NCI-H2196 treated with DMSO at 0.1 percent for 48 hours (cell line): ENCODE data around the gene PHACTR2.
"Not testable (repeated sequence)": the region's sequence is repeated elsewhere in the genome, so short reads cannot be mapped to it uniquely, and the experiment has no call there.

ENCODE experiments used
- DNase-seq: peaks from one replicate; lab custom pipeline; 2025; ENCODE audit not compliant: unreplicated experiment; lab: John Stamatoyannopoulos, UW

Gene PHACTR2

DNA sequence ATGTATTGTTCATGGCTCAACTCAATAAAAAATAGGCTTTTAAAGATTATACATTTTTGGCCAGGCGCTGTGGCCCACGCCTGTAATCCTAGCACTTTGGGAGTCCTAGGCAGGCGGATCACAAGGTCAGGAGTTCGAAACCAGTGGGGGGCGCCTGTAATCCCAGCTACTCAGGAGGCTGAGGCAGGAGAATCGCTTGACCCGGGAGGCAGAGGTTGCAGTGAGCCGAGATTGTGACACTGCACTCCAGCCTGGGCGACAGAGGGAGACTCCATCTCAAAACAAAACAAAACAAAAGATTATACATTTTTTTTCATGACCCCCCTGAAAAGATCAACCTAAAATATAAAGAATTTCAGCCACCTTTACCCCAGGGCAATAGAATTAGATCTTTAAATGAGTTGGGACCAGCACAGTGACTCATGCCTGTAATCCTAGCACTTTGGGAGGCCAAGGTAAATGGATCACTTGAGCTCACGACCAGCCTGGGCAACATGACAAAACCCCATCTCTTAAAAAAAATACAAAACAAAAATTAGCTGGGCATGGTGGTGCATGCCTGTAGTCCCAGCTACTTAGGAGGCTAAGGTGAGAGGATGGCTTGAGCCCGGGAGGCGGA, 60.4 kb downstream of the PHACTR2 start:
- DNase-seq = not testable (repeated sequence)

DNA sequence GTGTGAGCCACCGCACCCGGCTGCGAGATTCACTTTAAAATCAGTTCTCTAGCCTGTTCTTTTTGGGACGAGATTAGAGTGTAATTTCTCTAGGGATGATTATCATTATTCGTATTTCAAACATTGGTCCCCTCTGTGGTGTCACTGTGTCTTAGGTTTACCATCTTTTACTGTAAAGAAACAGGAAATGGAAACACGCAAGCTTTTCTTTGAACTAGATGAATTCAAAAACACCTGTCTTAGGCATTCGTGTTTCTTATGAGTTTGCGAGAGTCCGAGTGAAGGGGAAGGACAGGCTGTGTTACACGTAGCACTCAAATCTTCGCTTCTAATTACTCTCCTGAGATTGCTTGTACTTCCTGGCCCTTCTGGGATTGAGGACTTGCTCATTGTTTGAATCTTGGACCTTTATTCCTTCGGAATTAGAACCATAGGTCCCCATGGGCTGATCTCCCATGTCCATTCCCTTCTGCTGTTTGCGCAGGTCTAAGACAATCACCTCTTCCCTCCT, 61.6 kb downstream of the PHACTR2 start:
- DNase-seq = no peak

DNA sequence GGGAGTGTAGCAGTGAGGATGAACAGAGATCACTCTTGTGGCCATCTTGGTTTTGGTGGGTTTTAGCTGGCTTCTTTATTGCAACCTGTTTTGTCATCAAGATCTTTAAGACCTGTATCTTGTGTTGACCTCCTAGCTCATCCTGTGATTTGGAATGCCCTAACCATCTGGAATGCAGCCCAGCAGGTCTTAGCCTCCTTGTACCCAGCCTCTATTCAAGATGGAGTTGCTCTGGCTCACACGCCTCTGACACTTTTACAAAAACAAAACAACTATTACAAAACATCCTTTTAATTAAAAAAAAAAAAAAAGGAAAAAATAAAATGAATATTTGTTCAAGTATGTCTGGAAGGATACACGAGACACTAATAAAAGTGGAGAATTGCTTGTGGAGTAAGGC, 62.4 kb downstream of the PHACTR2 start:
- no peak for DNase-seq

DNA sequence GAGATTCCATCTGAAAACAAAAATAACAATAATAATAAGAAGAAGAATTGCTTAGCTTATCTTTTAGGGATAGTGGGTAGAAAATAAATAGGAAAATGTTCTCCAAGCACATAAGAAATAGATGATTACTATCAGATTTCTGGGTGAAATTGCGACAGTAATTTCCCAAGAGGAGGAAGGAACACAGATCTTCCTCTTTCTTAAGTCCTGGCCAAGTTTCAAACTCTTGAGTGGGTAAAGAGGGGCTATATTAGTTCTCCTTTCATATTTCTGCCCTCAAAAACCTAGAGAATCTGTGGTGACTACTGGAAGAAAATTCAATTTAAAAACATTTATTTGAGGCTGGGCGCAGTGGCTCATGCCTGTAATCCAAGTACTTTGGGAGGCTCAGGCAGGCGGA, 63.7 kb downstream of the PHACTR2 start:
- DNase-seq = no peak

DNA sequence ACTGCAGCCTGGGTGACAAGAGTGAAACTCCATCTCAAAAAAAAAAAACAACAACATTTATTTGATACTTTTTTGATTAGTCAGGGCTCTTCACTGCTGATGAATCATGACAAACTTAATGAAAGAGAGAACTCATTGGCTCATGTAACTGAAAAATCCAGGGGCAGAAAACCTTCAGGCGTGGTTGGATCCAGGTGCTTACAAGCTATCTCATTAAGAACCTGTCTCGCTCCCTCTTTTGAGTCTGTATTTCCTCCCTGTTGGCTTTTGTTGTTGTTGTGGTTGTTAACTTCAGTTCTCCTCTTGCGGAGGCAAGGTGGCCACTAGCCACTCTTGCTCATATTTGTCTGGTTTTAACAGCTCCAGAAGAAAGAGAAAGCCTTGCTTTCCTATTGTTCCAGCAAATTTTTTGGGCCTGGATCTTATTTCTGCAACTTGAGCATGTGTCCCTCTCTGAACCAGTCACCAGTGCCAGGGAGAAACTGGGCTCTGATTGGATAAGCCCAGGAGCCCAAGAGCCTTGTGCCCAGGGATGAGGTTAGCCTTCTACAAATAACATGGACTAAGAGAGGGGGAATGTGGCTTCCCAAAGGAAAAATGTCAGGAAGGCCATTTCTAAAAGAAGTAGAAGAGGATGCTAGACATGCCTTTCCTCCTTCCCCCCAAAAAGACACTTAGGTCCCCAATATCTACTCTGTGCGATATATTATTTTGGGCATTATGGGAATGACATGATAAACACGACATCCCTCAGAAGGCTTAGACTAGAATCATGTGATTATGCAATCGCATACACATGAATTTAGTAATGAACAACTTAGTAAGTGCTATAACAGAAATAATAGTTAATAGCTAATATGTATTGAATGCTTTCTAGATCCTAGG, 64.5 kb downstream of the PHACTR2 start:
- DNase-seq = no peak

- no peak for DNase-seq
These were observed 65.1 kb downstream of the PHACTR2 start for GRCh38 chr6:143742955-143743255.

DNA sequence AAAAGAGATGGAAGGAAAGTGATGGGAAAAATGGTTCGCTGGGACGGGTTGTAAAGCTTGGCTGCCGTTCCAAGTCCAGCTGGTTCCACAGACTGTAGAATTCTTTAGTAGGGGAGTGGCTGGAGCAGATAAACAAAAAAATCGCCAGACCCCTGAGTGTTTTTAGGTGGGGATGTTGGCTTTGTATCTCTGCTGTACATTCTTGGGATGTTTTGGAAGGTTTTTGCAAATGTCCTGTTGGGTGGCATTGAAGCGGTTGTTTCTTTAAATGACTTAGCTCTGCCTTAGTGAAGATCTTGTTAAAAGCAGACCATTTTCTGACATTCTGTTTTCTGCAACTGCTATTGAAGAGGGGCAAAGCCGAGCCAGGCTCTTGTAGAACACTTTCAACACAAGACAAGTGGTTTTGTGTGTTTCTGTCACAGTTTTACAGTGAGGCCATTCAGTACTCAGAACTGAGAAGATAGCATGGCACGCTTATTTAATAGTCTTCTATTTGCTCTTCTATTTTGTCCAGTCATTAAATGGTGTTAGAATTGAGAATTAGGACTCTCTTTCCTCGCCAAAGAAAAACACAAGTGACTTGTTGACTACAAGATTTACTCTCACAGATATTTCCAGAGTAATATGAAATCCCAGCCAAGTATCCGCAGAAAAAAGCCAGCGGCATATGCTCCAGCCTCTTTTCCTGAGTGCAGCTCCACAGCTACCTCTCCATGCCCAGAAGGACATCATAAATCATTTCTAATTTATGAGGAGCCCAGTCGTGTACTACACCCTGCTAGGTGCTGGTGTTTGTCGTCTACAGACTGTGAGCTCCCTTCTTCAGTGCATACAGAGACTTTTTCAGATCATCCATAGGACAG, 65.8 kb downstream of the PHACTR2 start:
- no peak for DNase-seq

DNA sequence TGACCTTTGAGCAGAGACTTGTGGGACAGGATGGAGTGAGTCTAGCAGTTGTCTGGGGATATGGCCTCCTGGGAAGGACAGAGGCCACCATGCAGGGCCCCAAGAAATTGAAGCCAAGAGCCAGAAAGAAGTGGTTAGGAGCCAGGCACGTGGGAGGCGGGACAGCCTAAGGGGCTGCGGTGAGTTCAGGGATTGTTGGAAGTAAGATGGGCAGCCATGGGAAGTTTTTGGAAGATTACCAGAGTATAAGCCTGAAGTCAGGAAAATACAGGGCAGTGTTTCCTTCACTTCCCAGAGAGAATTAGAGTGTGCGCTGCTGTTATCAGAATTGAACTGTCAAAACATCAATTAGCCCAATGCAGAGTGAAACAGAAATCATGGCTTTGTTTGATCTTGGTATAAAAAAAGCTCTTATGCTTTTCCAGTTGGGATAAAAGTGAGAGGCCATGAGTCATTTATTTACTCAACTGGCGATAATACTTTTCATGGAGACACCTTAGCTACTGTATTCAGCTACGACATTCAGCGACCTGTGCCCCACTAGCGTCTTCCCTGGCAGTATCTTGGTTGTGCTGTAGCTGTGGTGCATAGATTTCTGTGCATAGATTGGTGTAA, 66.9 kb downstream of the PHACTR2 start:
- no peak for DNase-seq

DNA sequence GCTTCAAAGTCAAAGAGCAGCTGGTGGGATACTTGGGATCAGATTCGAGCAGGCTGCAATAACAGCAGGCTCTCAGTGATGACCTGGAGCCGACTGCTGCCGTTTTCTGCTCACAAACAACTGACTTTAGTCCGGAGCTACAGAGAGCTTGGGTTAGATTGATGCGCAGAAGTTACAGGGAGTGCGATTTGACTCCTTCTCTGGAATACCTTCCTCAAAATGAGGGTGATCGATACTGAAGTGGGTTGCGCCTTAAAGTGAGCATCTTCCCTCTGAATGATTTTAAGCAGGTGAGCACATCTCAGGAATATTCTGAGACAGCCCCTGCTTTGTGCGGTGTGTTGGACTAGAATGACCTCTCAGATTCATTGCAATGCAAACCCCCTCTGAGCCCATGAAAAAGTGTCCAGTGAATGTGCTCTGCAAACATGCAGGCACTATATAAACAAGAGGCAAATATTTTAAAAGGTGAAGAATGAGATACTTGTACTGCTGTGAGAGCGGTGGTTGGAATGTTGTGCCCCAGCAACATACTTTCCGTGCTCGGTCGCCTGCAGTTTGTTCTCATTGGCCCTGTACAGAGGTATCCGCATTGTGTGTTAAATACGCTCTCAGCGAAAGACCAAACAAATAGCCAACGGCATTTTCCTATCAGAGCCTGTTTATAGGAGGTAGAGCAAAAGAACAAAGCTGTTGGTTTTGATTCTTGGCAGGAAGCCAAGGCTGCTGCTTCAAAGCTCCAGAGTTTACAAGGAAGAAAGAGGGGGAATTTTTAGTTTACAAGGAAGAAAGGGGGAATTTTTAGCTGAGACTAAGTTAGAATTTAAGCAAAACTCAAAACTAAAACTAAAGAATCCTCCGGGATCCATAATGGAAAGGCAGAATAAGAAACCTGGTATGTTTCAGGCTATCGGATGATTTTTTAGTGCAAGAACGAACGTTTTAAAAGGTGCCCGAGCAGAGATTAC, 67.7 kb downstream of the PHACTR2 start:
- peak; percentile 56 for DNase-seq

DNA sequence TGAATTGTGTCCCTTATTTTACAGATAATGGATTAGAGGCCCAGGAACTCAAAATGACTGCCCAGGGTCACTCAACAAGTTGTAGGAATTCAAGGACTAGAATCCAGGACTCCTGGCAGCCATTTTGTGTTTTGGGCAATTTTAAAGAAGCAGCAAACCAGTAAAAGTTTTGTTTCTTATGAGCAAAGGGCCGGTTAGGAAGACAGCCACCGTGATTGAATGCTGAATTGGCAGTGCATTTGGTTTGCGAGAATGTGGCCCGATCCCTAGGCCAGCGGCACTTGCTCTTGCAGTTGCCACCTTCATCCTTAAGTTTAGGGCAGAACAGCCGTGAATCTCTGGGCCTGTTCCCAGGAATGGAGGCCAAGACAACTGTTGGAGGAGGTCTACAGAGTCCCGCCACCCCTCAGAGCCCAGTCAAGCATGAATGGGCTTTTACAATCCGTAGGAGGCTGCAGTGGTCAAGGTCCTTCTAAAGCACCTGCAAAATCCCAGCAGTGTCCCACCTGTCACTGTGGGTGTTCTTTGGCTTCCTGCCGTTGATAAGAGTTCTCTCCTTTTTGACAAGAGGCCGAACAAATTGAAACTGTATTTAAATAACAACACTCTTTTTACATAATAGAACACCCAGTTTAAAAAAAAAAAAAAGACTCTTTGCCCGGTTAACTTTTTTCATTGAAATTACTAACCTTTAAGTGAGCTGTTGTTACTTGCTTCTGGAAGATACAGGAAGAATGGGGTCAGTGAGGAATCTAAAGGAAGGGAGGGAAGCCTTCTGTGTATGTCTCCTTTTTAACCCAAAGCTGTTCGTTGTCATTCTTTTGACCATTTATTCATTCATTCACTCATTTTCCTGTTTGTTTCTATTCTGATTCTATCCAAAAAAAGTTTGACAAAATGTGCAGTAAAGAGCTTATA, 68.7 kb downstream of the PHACTR2 start:
- no peak for DNase-seq

GRCh38 chr6:143747347-143747842, 69.6 kb downstream of the PHACTR2 start:
- no peak for DNase-seq

DNA sequence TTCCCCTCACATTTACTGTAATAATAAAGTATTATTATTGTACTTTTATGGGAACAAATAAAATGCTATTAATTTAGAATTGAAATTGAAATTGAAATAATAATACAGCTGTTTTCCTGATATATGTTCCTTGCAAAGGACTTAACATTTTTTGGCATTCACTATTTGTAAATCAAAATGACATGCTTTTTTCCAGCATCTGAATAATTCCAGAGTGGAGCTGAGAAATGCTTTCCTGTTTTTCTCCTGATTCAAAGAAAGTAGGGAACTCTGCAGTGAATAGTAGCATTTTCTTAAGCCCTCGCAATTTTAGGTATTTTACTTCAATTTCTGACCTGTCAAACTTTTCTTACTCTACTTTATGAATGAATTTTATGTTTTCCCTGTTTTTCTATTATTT, 72.1 kb downstream of the PHACTR2 start:
- DNase-seq = no peak

GRCh38 chr6:143750877-143751276, 73.1 kb downstream of the PHACTR2 start:
- DNase-seq = no peak

DNA sequence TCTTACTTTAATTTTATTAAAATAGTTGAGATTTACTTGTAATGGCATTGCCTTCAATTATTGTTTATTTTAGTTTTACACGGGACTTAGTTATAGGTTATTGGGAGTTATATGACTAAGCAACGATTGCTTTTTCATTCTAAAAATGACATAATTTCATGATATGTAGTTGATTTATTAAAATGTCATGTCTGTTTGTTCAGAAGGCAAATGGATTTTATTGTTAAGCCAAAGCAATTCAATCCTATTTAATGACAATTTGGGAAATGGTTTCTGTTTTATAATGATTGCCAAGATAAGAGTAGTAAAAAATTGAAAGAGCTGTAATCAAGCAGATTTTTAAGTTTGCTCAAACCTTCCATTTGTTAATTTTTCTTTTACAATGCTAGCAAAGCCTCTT, 74.7 kb downstream of the PHACTR2 start:
- no peak for DNase-seq

- DNase-seq = no peak
These were observed 75.9 kb downstream of the PHACTR2 start for GRCh38 chr6:143753678-143754077.

DNA sequence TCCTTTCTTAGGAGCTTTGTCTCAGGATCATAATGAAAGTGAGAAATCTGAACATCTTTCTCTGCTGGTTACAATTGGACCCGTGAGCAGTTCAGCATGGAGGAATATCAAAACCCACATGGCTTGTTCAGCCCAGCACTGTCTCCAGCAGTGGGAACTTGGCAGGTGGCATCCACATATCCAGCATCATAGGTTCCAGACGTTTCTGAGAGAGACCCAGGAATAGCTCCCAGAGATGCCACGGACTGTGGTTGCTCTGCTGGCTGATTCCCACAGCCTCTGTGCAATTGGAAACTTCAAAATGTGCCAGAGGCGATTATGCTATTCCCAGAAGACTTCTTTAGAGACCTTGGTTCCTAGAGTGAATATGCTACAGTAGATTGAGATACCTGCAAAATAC, 76.4 kb downstream of the PHACTR2 start:
- DNase-seq = no peak

- DNase-seq = no peak
These were observed 77.6 kb downstream of the PHACTR2 start for GRCh38 chr6:143755301-143755744.

GRCh38 chr6:143757346-143757832, 79.6 kb downstream of the PHACTR2 start:
- no peak for DNase-seq

DNA sequence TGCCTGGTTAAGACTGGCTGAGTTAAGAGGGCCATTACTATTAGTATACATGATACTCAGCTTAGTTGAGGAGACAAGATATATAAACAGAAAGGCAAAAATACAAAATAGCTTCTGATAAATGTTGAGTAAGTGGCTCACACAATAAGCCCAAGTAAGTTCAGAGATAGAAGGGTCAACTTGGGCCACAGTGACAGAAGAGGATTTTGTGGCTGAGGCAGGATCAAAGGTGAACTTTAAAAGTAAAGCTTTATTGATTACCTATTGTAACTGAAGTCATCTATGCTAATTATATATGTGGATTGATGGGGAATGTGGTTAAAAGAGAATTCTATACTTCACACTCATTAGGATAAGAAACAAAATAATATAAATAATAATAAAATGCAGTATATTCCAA, 80.8 kb downstream of the PHACTR2 start:
- DNase-seq = no peak
